HG02571 (cell line): Measurements from ENCODE around the gene E2F1.
"Not testable (repeated sequence)": the region's sequence is repeated elsewhere in the genome, so short reads cannot be mapped to it uniquely, and the experiment has no call there.

Source experiments
- ATAC-seq: cut with Tn5 transposase; IDR thresholded peaks from one replicate; pipeline ENCODE4 v1.9.1; 2021; ENCODE audit warnings: mild to moderate bottlenecking, moderate library complexity; ENCODE audit not compliant: unreplicated experiment

Gene E2F1

GRCh38 chr20:33659341-33660034, 26.7 kb downstream of the E2F1 start:
- no peak for ATAC-seq

- ATAC-seq = no peak
Observed at GRCh38 chr20:33658929-33659328, 27.3 kb downstream of the E2F1 start.

- no peak for ATAC-seq
Observed at GRCh38 chr20:33658510-33658909, 27.7 kb downstream of the E2F1 start.

- no peak for ATAC-seq
Observed at GRCh38 chr20:33657704-33658095, 28.5 kb downstream of the E2F1 start.

GRCh38 chr20:33656783-33657703, 29.1 kb downstream of the E2F1 start:
- ATAC-seq = no peak

GRCh38 chr20:33656010-33656782, 30.0 kb downstream of the E2F1 start:
- ATAC-seq = no peak

GRCh38 chr20:33655164-33655563, 31.0 kb downstream of the E2F1 start:
- ATAC-seq = no peak

GRCh38 chr20:33654680-33655161, 31.5 kb downstream of the E2F1 start:
- ATAC-seq = no peak

- ATAC-seq = no peak
Observed at GRCh38 chr20:33653900-33654596, 32.1 kb downstream of the E2F1 start.

GRCh38 chr20:33653218-33653899, 32.8 kb downstream of the E2F1 start:
- ATAC-seq = no peak

GRCh38 chr20:33651562-33652048, 34.6 kb downstream of the E2F1 start:
- no peak for ATAC-seq

- ATAC-seq = no peak
Observed at GRCh38 chr20:33650753-33651561, 35.2 kb downstream of the E2F1 start.

- ATAC-seq = no peak
Observed at GRCh38 chr20:33650111-33650752, 36.0 kb downstream of the E2F1 start.

GRCh38 chr20:33649201-33649681, 36.9 kb downstream of the E2F1 start:
- ATAC-seq = no peak

GRCh38 chr20:33648396-33649004, 37.7 kb downstream of the E2F1 start:
- ATAC-seq = no peak

- ATAC-seq = peak; percentile 55
Observed at GRCh38 chr20:33647603-33648395, 38.4 kb downstream of the E2F1 start.

GRCh38 chr20:33646959-33647602, 39.1 kb downstream of the E2F1 start:
- not testable (repeated sequence) for ATAC-seq
